Activated T-cell treated with anti-CD3 and anti-CD28 coated beads for 48 hours (primary cell): ENCODE data around the gene DNAJB13.
A peak's percentile ranks its signal among the peaks of the same experiment; 100 is the strongest.
"Not testable (repeated sequence)": the region's sequence is repeated elsewhere in the genome, so short reads cannot be mapped to it uniquely, and the experiment has no call there.

Experiments
- DNase-seq: peaks from one replicate; pipeline ENCODE4 v3.0.0-alpha.2; 2020; ENCODE audit warnings: low read depth

Gene DNAJB13

DNA sequence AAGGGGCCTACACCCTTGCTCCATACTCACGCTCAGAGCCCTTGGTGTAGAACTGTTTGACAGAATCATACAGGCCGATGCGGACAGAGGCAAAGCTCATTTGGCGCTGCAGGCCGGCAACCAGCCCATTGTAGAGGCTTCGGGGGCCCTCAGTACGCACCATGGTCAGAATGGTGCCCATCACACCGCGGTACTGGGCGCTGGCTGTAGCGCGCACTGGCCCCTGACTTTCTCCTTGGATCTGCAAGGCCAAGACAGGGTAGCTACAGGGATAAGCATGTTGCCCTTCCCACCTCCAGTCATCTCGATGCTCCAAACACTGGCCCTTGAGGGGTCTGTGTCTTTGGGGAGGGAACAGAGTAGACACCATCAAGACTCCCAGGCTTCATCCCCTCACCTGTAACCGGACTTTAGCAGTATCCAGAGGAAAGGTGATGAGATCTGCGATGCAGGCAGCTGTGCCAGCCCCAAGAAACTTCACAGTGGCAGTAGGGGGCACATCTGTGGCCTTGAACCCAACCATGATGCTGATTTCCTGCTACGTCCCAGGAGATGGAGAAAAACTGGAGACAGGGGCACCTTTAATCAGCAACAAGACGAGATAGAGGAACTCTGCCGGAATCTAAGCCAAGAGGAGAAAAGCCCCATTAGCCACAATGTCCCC lies 27.2 kb downstream of the DNAJB13 start:
- DNase-seq = no peak

DNA sequence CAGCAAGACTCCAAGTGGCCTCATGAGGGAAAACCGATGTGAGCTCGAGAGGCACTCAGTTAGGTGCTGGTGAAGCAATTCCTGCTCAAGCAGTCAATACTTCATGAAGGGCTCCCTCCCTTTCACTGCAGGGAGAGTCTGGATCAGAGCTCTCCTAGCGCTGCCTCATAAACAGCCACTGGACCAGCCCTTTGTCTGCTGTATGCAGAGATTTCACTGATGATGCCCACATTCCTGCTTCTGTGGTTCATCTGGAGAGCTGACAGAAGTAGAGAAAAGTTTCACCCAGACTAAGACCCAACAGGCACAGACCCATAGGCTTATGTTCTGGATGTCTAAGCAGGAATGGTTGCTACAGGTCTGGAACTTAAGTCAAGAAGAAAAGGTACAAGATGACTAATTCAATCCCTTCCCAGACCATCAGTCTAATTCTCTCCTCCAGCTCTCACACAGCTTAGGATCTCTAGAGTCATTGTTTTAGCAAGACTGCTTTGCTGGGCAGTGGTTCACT lies 27.8 kb downstream of the DNAJB13 start:
- no peak for DNase-seq

GRCh38 chr11:73980001-73980961 lies 29.5 kb downstream of the DNAJB13 start:
- peak; percentile 55 for DNase-seq

GRCh38 chr11:73981051-73981805 lies 30.4 kb downstream of the DNAJB13 start:
- no peak for DNase-seq

DNA sequence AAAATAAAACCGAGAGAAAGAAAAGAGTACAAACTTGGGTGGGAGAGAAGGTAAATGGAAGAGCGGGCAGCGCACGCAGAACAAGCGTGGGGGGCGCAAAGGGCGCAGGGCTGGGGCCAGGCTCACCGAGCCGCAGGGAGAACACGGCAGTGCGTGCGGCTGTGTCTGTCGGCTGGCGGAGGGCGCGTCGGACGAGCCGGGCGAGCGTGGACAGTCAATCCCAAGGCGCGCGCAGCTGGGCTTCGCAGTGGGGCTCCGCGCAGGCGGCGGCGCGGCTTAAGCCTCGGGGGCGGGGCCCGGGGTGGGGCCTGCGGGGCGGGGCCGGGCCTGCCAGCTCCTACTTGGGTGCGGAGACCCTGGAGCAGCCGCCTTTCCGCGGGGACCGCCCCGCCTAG lies 31.8 kb downstream of the DNAJB13 start, which contains the start of gene UCP2:
UCP2 (minus strand) TSS at position 249 of the 395 bp plus-strand sequence. CDS start 4,465 bp downstream, outside the sequence.
- DNase-seq = peak; percentile 90

GRCh38 chr11:73982990-73983740 lies 32.3 kb downstream of the DNAJB13 start:
- peak; percentile 93 for DNase-seq

DNA sequence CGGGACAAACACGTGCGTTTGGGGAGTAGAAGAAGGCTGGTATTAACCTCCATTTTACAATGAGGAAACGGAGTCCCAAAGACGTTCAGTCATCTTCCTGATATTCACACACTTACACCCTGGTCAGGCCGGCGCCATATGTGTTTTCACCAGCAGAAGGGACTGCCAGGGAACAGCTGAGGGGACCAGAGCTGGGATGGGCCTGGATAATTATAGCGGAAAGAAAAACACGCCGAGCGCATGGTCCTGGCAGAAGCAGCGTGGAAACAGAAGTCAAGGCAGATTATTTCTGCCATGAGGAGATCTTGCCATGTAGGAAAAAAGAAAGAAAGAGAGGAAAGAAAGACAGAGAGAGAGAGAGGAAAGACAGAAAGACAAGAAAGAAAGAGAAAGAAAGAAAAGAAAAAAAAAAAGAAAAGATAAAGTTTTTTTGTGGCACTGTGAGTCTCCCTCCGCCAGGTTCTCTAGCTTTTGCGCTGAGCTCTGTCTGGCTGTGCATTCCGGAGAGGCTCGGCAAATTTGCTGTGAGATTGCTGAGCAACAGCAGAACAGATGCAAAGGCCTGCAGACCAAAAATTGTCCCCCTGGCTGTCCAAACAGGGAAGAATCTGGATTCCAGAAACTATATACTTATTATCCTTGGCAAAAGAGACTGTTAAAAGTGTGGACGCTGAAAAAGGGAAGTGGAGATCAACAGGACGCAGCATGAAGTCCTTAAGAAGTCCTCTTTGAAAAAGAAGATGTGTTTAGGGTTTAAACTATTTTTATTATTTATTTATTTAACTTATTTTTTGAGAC lies 33.1 kb downstream of the DNAJB13 start:
- no peak for DNase-seq

- DNase-seq = not testable (repeated sequence)
Measured at GRCh38 chr11:73985661-73986060, 34.8 kb downstream of the DNAJB13 start.

- no peak for DNase-seq
Measured at GRCh38 chr11:73988227-73988626, 37.4 kb downstream of the DNAJB13 start.

- DNase-seq = no peak
Measured at GRCh38 chr11:73989156-73989555, 38.3 kb downstream of the DNAJB13 start.

GRCh38 chr11:73990730-73991129 lies 39.9 kb downstream of the DNAJB13 start:
- no peak for DNase-seq

DNA sequence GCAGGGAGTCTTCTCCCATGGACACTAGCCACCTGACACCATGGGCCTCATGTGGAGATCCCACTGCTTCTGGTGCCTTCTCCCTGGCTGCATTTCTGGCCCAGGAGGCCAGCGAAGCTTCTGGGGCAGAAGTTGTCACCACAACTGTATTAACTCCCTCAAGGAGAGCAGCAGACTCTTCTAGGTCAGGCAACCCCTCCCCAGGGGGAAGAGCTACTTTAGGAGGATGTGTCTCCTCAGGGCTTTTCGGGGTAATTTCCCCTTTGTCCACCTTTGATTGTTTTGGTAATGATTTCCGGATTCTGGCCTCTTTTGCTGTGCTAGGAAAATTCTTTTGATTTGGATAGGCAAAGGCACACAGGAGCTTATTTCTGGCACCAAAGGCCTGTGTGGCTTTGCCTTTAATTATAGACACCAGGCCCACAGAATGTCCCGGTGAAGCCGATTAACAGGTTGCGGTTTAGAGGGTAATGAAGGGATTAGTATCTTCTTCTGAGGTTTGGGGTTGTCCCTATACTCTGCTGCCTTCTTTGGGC lies 40.7 kb downstream of the DNAJB13 start:
- DNase-seq = no peak

GRCh38 chr11:73995247-73995646 lies 44.4 kb downstream of the DNAJB13 start:
- DNase-seq = no peak

DNA sequence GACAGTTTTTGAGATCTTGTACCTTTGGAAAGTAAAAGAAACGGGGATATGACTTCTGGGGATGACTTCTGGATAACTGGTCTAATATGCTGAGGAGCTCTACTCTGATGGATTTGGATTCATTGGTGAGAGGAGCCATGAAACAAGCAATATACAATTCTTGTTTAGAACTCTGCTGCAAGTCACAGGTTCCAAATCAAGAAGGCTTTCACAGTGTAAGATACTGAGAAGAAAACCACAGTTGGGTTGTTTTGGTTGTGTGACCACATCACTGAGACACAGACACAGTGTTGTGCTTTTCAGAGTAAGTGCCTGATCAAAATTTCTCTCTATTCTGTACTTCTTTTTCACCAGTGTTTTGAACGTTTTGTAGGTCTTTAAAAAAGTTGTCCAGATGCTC lies 44.9 kb downstream of the DNAJB13 start:
- DNase-seq = no peak

DNA sequence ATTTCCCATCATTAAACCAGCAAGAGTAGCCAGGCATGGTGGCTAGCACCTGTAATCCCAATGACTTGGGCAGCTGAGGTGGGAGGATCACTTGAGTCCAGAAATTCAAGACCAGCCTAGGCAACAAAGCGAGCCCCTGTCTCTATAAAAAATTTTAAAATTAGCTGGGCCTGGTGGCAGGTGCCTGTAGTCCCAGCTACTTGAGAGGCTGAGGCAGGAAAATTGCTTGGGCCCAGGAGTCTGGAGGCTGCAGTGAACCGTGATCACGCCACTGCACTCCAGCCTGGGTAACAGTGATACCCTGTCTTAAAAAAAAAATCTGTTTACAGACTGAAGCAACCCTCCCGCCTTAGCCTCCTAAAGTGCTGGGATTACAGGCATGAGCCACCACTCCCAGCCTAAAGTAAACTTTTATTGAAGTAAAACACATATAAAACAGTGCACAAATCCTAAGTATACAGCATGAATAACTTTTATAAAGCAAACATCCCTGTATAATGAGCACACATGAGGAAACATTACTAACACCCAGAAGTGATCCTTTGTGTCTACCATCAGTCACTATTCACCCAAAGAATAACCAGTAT lies 45.4 kb downstream of the DNAJB13 start:
- no peak for DNase-seq

DNA sequence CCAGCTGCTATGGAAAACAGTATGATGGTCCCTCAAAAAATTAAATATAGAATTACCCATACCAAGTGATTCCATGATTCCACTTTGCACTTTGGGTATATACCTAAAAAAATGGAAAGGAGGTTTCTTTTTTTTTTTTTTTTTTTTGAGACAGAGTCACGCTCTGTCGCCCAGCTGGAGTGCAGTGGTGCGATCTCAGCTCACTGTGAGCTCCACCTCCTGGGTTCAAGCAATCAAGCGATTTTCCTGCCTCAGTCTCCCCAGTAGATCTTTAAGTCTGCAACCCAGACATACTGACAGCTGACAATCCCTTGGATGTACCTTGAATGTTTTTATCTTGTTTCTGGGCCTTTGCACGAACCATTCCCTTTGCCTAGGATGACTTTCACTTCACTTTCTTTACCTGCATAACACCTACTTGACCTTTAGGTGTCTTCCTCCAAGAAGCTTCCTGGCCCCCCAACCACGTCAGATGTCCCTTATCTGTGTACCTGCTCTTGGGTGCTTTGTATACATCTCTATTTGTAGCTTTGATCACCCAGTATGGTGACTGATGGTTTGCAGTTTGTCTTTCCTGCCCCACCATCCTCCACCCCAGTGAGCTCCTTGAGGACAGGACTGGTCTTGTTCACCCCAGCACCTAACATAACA lies 46.4 kb downstream of the DNAJB13 start:
- DNase-seq = no peak

GRCh38 chr11:73998846-73999575 lies 48.2 kb downstream of the DNAJB13 start:
- DNase-seq = no peak

- no peak for DNase-seq
Measured at GRCh38 chr11:73999581-74000306, 48.9 kb downstream of the DNAJB13 start.
